H7 (cell line): ENCODE data around the gene CD46. TPM values are rescaled to one million over a fixed set of nuclear protein-coding genes. Genes with fewer than 3 reads are reported as not detected.

Source experiments
- DNase-seq: peaks from one replicate; pipeline ENCODE4 v3.0.0; 2012
- H3K27me3 ChIP-seq: 2 replicates; pipeline ENCODE4 v1.6.0; 2011; ENCODE audit warnings: mild to moderate bottlenecking, low read length; ENCODE audit not compliant: control insufficient read depth, insufficient read depth
- H3K36me3 ChIP-seq: replicated peaks from 2 replicates; pipeline ENCODE4 v1.5.1; 2011; ENCODE audit warnings: low read length; ENCODE audit not compliant: control insufficient read depth, insufficient read depth
- H3K4me3 ChIP-seq: 2 replicates; pipeline ENCODE4 v1.5.1; 2011; ENCODE audit warnings: low read depth, mild to moderate bottlenecking, control low read depth, low read length, moderate library complexity; ENCODE audit not compliant: insufficient read depth
- total RNA-seq: library from RNA; depleted of rRNA; stranded (reverse); fragments of >200 nt; shearing (Covaris generic); gene quantifications from 2 replicates; pipeline ENCODE4 v1.2.3, GENCODE V29; 2014

CD46 gene
- total RNA-seq, 1 experiment from 2014 or later: 80.9 TPM

GRCh38 chr1:207799989-207800648, 48.3 kb downstream of the CD46 start:
- DNase-seq: no peak
- H3K27me3 ChIP-seq: no peaks in the 10 kb centered on the region

GRCh38 chr1:207801819-207802218, 50.0 kb downstream of the CD46 start:
- H3K27me3 ChIP-seq: no peaks in the 10 kb centered on the region
- H3K36me3 ChIP-seq: no peaks in the 10 kb centered on the region
- no peak overlapping the region for H3K4me3 ChIP-seq
- DNase-seq: no peak

More at GRCh38 chr1:207799989-207800648, 48.3 kb downstream of the CD46 start:
- Histone ChIP-seq H3K36me3 (no peaks in the 10 kb centered on the region), H3K4me3 (no peak overlapping the region)

- DNase-seq: no peak
- Histone ChIP-seq H3K36me3 (no peaks in the 10 kb centered on the region), H3K27me3 (no peaks in the 10 kb centered on the region), H3K4me3 (no peak overlapping the region)
Measured at GRCh38 chr1:207803678-207804077, 51.8 kb downstream of the CD46 start.

- H3K4me3 ChIP-seq: no peak overlapping the region
- DNase-seq: no peak
- H3K27me3 ChIP-seq: no peaks in the 10 kb centered on the region
- H3K36me3 ChIP-seq: no peaks in the 10 kb centered on the region
Measured at GRCh38 chr1:207804721-207805468, 53.0 kb downstream of the CD46 start.

GRCh38 chr1:207805841-207806421, 54.1 kb downstream of the CD46 start:
- Histone ChIP-seq H3K4me3 (no peak overlapping the region), H3K36me3 (no peaks in the 10 kb centered on the region), H3K27me3 (no peaks in the 10 kb centered on the region)
- DNase-seq: no peak

GRCh38 chr1:207806531-207807325, 54.9 kb downstream of the CD46 start:
- Histone ChIP-seq H3K36me3 (no peaks in the 10 kb centered on the region), H3K4me3 (no peak overlapping the region), H3K27me3 (no peaks in the 10 kb centered on the region)
- DNase-seq: peak; percentile 7

- Histone ChIP-seq H3K27me3 (no peaks in the 10 kb centered on the region), H3K36me3 (no peaks in the 10 kb centered on the region), H3K4me3 (no peak overlapping the region)
- DNase-seq: no peak
Measured at GRCh38 chr1:207807326-207807689, 55.5 kb downstream of the CD46 start.

GRCh38 chr1:207807690-207808321, 56.0 kb downstream of the CD46 start:
- Histone ChIP-seq H3K27me3 (no peaks in the 10 kb centered on the region), H3K4me3 (no peak overlapping the region), H3K36me3 (no peaks in the 10 kb centered on the region)
- DNase-seq: peak; percentile 35

- H3K4me3 ChIP-seq: no peak overlapping the region
- DNase-seq: peak; percentile 15
- H3K27me3 ChIP-seq: no peaks in the 10 kb centered on the region
- H3K36me3 ChIP-seq: no peaks in the 10 kb centered on the region
Measured at GRCh38 chr1:207808322-207808705, 56.5 kb downstream of the CD46 start.

- DNase-seq: peak; percentile 3
- H3K36me3 ChIP-seq: no peaks in the 10 kb centered on the region
- no peaks in the 10 kb centered on the region for H3K27me3 ChIP-seq
- no peak overlapping the region for H3K4me3 ChIP-seq
Measured at GRCh38 chr1:207808911-207809555, 57.2 kb downstream of the CD46 start.

GRCh38 chr1:207810173-207810572, 58.3 kb downstream of the CD46 start:
- H3K4me3 ChIP-seq: no peak overlapping the region
- no peaks in the 10 kb centered on the region for H3K36me3 ChIP-seq
- no peak for DNase-seq
- no peaks in the 10 kb centered on the region for H3K27me3 ChIP-seq

GRCh38 chr1:207810606-207811295, 58.9 kb downstream of the CD46 start:
- H3K36me3 ChIP-seq: no peaks in the 10 kb centered on the region
- no peaks in the 10 kb centered on the region for H3K27me3 ChIP-seq
- no peak overlapping the region for H3K4me3 ChIP-seq
- peak; percentile 26 for DNase-seq

- Histone ChIP-seq H3K4me3 (no peak overlapping the region), H3K36me3 (no peaks in the 10 kb centered on the region), H3K27me3 (no peaks in the 10 kb centered on the region)
- peak; percentile 13 for DNase-seq
Measured at GRCh38 chr1:207811319-207811718, 59.5 kb downstream of the CD46 start.
